Tibial nerve (tissue), 4 donors: Measurements from ENCODE around the gene IRF4. TPM values are rescaled to one million over a fixed set of nuclear protein-coding genes. Genes with fewer than 3 reads are reported as not detected.

Experiments used
- DNase-seq, 2 donors: peaks; one replicate each; pipeline ENCODE4 v3.0.0-alpha.2; 2019; ENCODE audit warnings: low spot score in 2 of 2
- H3K27ac ChIP-seq, 4 donors: fragments of 200-600 bp; sonication (generic) in 3 of 4; one replicate each; pipeline ENCODE4 v1.5.1; 2017 to 2019; ENCODE audit warnings: mild to moderate bottlenecking in 1 of 4
- H3K27me3 ChIP-seq, 2 donors: fragments of 200-600 bp; sonication (generic) in 1 of 2; one replicate each; pipeline versions ENCODE4 v1.5.1 to v1.6.0; 2017 to 2019
- H3K36me3 ChIP-seq, 3 donors: fragments of 200-600 bp; sonication (generic); one replicate each; pipeline ENCODE4 v1.5.1; 2018 to 2019
- H3K4me1 ChIP-seq, 4 donors: fragments of 200-600 bp; sonication (generic) in 3 of 4; one replicate each; pipeline ENCODE4 v1.5.1; 2017 to 2019
- H3K4me3 ChIP-seq, 4 donors: fragments of 200-600 bp; sonication (generic) in 3 of 4; one replicate each; pipeline ENCODE4 v1.5.1; 2017 to 2019; ENCODE audit warnings: mild to moderate bottlenecking in 1 of 4, moderate library complexity in 1 of 4
- H3K9me3 ChIP-seq, 4 donors: fragments of 200-600 bp; sonication (generic) in 3 of 4; one replicate each; pipeline ENCODE4 v1.5.1; 2017 to 2019
- CTCF ChIP-seq, 5 experiments: fragments of 200-600 bp in 3 of 5; fragments of 450-650 bp in 2 of 5; sonication (generic) in 3 of 5; IDR thresholded peaks; one replicate each; pipeline ENCODE4 v1.5.1; 2016 to 2019; ENCODE audit warnings: antibody characterized with exemption in 5 of 5, mild to moderate bottlenecking in 3 of 5, moderate library complexity in 2 of 5
- EP300 ChIP-seq, 2 donors: sonication (generic); formaldehyde crosslinking; IDR thresholded peaks; one replicate each; pipeline ENCODE4 v1.6.1; 2017; ENCODE audit warnings: antibody characterized with exemption in 2 of 2, mild to moderate bottlenecking in 1 of 2
- POLR2A ChIP-seq, 2 donors: fragments of 450-650 bp; IDR thresholded peaks; one replicate each; pipeline ENCODE4 v1.6.1; 2017; ENCODE audit warnings: antibody characterized with exemption in 2 of 2, mild to moderate bottlenecking in 2 of 2, moderate library complexity in 2 of 2
- WGBS, 2 donors: methylation state at CpG; one replicate each; pipeline ENCODE4 v1.1.5; 2018; 5-methylcytosine and 5-hydroxymethylcytosine counted together
- total RNA-seq, 4 donors: library from RNA; depleted of rRNA; stranded (reverse); fragments of >200 nt; gene quantifications; one replicate each; pipeline ENCODE4 v1.1.0, GENCODE V29; 2016

Gene IRF4
- total RNA-seq, 4 donors from 2014 or later, result 0.22 to 6.9 (median 2.3) TPM

- WGBS, 2 donors, result 91% methylated on average over 13 of the region's 13 CpGs
- TF ChIP-seq EP300 (IDR thresholded peaks at IDR 0.05) (no peak), POLR2A (IDR thresholded peaks at IDR 0.05) (no peak), CTCF (IDR thresholded peaks at IDR 0.05) (no peak)
- Histone ChIP-seq H3K27ac (no peak overlapping the region), H3K36me3 (no peaks in the 10 kb centered on the region), H3K4me1 (peaks cover 0 to 7% (median 0%) of the 10 kb centered on the region in 4 donors), H3K27me3 (no peaks in the 10 kb centered on the region), H3K4me3 (no peak overlapping the region), H3K9me3 (peaks cover 0 to 31% (median 2%) of the 10 kb centered on the region in 4 donors)
- no peak for DNase-seq
These were observed 27.6 kb upstream of the IRF4 start for GRCh38 chr6:363909-364308.

- WGBS, 2 donors, result 66 to 70% methylated on average over 11 of the region's 11 CpGs
- Histone ChIP-seq H3K36me3 (no peaks in the 10 kb centered on the region), H3K4me1 (peaks cover 0 to 7% (median 0%) of the 10 kb centered on the region in 4 donors), H3K27me3 (peaks cover 0 to 6% of the 10 kb centered on the region in 2 donors), H3K4me3 (no peak overlapping the region), H3K27ac (no peak overlapping the region), H3K9me3 (peaks cover 0 to 31% (median 2%) of the 10 kb centered on the region in 4 donors)
- DNase-seq, result no peak
- no peak for TF ChIP-seq POLR2A (IDR thresholded peaks at IDR 0.05)
- TF ChIP-seq EP300 (IDR thresholded peaks at IDR 0.05), result no peak
- no peak for TF ChIP-seq CTCF (IDR thresholded peaks at IDR 0.05)
These were observed 26.7 kb upstream of the IRF4 start for GRCh38 chr6:364609-365540.

GRCh38 chr6:365835-366234 lies 25.7 kb upstream of the IRF4 start:
- Histone ChIP-seq H3K36me3 (no peaks in the 10 kb centered on the region), H3K27ac (no peak overlapping the region), H3K9me3 (peaks cover 0 to 31% (median 2%) of the 10 kb centered on the region in 4 donors), H3K27me3 (peaks cover 0 to 6% of the 10 kb centered on the region in 2 donors), H3K4me1 (peaks cover 0 to 7% (median 0%) of the 10 kb centered on the region in 4 donors), H3K4me3 (no peak overlapping the region)
- no peak for TF ChIP-seq EP300 (IDR thresholded peaks at IDR 0.05)
- no peak for TF ChIP-seq CTCF (IDR thresholded peaks at IDR 0.05)
- TF ChIP-seq POLR2A (IDR thresholded peaks at IDR 0.05), result no peak
- DNase-seq, result no peak
- 69 to 75% methylated on average over 6 of the region's 6 CpGs for WGBS, 2 donors

- H3K36me3 ChIP-seq, result no peaks in the 10 kb centered on the region
- peaks cover 0 to 7% (median 0%) of the 10 kb centered on the region in 4 donors for H3K4me1 ChIP-seq
- 64 to 65% methylated on average over 19 of the region's 19 CpGs for WGBS, 2 donors
- TF ChIP-seq EP300 (IDR thresholded peaks at IDR 0.05), result no peak
- no peak for TF ChIP-seq POLR2A (IDR thresholded peaks at IDR 0.05)
- TF ChIP-seq CTCF (IDR thresholded peaks at IDR 0.05), result no peak
- H3K27me3 ChIP-seq, result peaks cover 0 to 6% of the 10 kb centered on the region in 2 donors
- H3K9me3 ChIP-seq, result peaks cover 0 to 28% (median 2%) of the 10 kb centered on the region in 4 donors
- H3K27ac ChIP-seq, result no peak overlapping the region
- H3K4me3 ChIP-seq, result no peak overlapping the region
- DNase-seq, result no peak
These were observed 24.9 kb upstream of the IRF4 start for GRCh38 chr6:366389-367297.
